ENCODE data around the gene SCYGR6.
"Not testable (repeated sequence)": the region's sequence is repeated elsewhere in the genome, so short reads cannot be mapped to it uniquely, and the experiment has no call there.

The SCYGR6 gene, protein sequence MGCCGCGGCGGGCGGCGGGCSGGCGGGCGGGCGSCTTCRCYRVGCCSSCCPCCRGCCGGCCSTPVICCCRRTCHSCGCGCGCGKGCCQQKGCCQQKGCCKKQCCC

DNA sequence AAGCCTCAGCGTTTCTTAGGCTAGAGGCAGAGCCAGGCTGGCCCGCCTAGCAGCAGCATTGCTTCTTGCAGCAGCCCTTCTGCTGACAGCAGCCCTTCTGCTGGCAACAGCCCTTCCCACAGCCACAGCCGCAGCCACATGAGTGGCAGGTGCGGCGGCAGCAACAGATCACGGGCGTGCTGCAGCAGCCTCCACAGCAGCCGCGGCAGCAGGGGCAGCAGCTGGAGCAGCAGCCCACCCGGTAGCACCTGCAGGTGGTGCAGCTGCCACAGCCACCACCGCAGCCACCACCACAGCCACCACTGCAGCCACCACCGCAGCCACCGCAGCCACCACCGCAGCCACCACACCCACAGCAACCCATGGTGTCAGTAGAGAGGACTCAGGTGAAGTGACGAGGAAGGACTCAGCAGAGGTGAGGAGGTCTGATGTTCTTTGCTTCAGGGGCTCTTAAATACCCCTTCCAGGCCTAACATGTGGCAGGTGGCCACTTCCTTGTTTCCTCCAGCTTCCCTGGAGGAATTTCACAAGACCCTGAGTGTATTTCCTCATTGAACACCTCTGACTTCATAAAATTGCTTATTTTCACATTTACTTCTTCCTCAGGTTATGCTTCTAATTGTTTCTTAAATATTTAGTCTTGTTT, at the start of gene SCYGR6:
SCYGR6 (minus strand) TSS at position 364 of the 646 bp plus-strand sequence; CDS start at position 364, 0 bp downstream.
- no peak for DNase-seq

DNA sequence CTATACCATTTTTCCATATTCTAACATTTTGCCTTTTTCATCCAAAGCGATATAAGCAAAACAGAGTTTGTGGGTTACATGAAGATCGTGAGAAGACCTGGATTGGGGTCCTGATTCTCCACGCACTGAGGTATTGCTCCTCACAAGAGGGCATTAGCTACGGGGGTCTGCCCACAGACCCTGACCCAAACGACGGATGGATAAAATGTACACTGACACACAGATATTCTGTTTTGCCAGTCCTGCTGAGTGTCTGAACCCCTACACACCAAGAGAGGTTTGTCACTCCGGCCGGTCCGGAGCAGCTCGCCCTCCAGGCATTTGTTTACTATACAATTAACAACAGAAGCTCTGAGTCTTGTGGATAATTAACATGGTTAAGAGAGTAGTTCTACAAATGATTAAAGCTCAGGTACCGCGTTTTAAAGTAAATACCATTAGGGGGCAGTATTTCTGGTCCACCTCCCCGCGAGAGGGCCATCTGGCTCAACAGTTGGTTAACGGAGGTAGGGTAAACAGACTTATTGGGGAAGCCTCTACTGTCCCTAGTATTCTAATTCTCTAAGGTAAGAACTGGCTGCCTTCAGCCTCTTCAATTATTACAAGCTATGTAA, 49.6 kb upstream of the SCYGR6 start:
- peak; percentile 12 to 31 for DNase-seq

DNA sequence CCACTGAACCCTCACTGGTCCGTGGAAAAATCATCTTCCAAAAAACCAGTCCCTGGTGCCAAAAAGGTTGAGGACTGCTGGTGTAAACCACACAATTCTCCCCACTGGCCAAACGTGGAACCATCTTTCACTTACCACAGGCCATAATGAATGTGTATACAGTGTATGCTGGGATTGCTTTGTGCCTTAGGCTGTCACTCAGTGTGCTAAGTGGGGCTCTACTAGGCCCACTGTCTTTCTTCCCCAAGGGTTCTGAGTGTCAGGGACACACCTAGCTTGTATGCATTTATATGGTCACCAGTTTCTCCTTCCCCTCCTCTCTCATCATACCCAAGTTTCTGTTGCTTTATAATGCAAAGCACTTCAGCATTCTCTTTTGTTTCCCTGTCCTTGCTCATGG, 48.4 kb upstream of the SCYGR6 start:
- DNase-seq: no peak

- DNase-seq: no peak
Observed at GRCh38 chr2:227772197-227772661, 47.7 kb upstream of the SCYGR6 start.

GRCh38 chr2:227767830-227768229, 43.3 kb upstream of the SCYGR6 start:
- no peak for DNase-seq

GRCh38 chr2:227766373-227766883, 41.9 kb upstream of the SCYGR6 start:
- peak; percentile 52 to 54 for DNase-seq

GRCh38 chr2:227765788-227766372, 41.3 kb upstream of the SCYGR6 start:
- no peak for DNase-seq

- no peak for DNase-seq
Observed at GRCh38 chr2:227761740-227762476, 37.4 kb upstream of the SCYGR6 start.

- DNase-seq: no peak
Observed at GRCh38 chr2:227759411-227760118, 35.0 kb upstream of the SCYGR6 start.

DNA sequence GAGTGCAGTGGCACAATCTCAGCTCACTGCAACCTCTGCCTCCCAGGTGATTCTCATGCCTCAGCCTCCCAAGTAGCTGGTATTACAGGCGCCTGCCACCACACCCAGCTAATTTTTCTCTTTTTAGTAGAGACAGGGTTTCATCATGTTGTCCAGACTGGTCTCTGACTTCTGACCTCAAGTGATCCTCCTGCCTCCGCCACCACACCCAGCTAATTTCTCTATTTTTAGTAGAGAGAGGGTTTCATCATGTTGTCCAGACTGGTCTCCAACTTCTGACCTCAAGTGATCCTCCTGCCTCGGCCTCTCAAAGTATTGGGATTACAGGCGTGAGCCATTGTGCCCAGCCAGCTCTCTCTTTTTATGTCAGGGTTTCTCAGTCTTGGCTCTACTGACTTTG, 31.7 kb upstream of the SCYGR6 start:
- DNase-seq: not testable (repeated sequence)

GRCh38 chr2:227748079-227748478, 23.5 kb upstream of the SCYGR6 start:
- no peak for DNase-seq

- no peak for DNase-seq
Observed at GRCh38 chr2:227745594-227745993, 21.0 kb upstream of the SCYGR6 start, which contains the start of gene SCYGR8. Gene SCYGR8 (plus strand): TSS chr2:227745894. CDS start chr2:227745894, 0 bp downstream.

- not testable (repeated sequence) for DNase-seq
Observed at GRCh38 chr2:227740705-227741104, 16.1 kb upstream of the SCYGR6 start.

DNA sequence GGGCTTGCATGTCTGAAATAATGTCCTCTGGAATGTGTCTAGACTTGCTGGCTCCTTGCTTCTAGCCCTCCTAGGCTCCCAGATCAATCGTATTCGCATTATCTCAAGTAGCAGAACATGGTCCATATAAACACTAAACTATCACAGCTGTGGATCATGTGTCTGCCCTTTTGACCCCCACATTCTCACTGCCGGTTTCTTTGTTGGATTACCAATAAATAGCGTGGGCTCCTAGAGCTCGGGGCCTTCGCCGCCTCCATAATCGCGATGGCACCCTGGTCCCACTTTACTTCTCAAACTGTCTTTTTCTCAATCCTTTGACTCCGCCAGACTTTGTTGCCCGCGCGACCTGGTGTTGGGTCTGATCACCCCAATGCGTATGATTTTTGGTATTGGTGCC, 14.8 kb upstream of the SCYGR6 start:
- no peak for DNase-seq

DNA sequence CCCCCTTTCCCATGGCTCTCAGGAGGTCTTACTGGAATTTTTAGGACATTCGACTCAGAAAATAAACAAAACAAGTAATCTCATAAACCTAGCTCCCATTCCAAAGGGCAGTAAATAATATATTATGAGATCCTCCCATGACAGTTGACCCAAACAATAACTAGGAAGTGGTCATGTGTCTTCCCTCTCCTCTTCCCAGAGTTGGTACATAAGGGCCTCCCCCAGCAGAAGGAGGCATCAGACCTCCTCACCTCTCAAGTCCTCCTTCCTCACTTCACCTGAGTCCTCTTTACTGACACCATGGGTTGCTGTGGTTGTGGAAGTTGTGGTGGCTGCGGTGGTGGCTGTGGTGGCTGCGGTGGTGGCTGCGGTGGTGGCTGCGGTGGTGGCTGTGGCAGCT, 3.5 kb upstream of the SCYGR6 start, which contains the start of gene SCYGR7:
SCYGR7 (plus strand) TSS at position 301 of the 400 bp plus-strand sequence; CDS start at position 301, 0 bp downstream.
- no peak for DNase-seq

DNA sequence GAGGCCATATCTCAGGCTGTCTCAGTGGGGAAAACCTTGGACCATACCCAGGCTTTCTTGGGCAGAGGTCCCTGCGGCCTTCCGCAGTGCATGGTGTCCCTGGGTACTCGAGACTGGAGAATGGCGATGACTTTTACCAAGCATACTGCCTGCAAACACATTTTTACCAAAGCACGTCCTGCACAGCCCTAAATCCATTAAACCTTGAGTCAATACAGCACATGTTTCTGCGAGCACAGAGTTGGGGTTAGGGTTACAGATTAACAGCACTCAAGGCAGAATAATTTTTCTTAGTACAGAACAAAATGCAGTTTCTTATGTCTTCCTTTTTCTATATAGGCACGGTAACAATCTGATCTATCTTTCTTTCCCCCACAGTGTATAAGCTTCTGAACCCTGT, 1.7 kb downstream of the SCYGR6 start:
- DNase-seq: not testable (repeated sequence)

DNA sequence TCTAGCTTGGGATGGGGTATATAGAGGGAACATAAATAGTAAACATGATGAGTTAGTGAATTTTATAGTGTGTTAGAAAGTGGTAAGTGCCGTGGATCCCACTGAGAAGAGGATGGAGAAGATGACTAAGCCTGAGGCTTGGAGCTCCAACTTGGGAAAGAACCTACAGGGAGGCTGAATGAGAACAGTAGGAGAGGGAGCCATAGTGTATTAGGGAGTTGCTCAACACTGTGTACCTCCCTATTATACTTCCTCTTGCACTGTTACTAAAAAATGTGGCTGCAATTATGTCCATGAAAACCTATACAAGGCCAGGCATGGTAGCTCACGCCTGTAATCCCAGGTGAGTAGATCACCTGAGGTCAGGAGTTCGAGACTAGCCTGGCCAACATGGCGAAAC, 3.9 kb downstream of the SCYGR6 start:
- DNase-seq: no peak

GRCh38 chr2:227719641-227720040, 4.9 kb downstream of the SCYGR6 start:
- DNase-seq: no peak

- no peak for DNase-seq
Observed at GRCh38 chr2:227717687-227718567, 6.6 kb downstream of the SCYGR6 start, which contains the start of gene SLC19A3. Gene SLC19A3 (minus strand): TSS chr2:227718028. CDS start chr2:227702318, 15,710 bp downstream.

DNA sequence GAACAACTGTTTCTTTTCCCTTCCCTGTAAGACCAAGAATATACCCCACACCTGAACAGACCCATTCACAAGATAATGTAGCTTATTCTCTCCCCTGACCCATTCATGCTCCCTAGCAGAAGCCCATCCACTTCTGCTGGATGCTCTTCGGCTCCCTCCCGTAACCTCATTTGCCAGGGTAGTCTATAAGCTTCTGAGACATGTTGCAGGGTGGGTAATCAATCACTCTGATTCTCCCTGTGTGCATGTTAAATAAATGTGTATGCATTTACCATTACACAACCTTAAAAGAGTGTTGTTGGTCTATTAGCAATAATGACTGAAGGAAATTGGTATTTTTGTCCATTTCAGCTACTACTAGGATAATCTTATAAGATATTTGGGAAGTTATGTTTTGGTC, 8.1 kb downstream of the SCYGR6 start:
- DNase-seq: no peak

DNA sequence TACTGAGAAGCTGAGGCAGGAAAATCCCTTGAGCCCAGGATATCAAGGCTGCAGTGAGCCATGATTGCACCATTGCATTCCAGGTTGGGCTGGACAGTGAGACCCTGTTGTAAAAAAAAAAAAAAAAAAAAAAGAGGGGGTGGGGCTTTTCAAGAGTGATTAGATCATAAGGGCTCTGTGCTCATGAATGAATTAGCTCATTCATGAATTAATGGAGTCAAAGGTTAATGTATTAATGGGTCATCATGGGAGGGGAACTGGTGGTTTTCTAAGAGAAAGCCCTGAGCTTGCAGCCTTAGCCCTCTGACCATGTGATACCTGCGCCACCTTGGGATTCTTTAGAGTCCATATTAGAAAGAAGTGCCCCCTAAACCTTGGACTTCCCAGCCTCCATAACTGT, 11.3 kb downstream of the SCYGR6 start:
- no peak for DNase-seq

All from CD4-positive, alpha-beta T cell treated with Interleukin-4 for 1 hour (primary cell).